IPS-NIHi7 (cell line): ENCODE results near the gene CPPED1.
"Not testable (repeated sequence)": the region's sequence is repeated elsewhere in the genome, so short reads cannot be mapped to it uniquely, and the experiment has no call there.

Source experiments
- DNase-seq: peaks from one replicate; pipeline ENCODE4 v3.0.0; 2012; ENCODE audit warnings: mixed read lengths; ENCODE audit errors: extremely low spot score

CPPED1 gene, protein sequence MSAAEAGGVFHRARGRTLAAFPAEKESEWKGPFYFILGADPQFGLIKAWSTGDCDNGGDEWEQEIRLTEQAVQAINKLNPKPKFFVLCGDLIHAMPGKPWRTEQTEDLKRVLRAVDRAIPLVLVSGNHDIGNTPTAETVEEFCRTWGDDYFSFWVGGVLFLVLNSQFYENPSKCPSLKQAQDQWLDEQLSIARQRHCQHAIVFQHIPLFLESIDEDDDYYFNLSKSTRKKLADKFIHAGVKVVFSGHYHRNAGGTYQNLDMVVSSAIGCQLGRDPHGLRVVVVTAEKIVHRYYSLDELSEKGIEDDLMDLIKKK

DNA sequence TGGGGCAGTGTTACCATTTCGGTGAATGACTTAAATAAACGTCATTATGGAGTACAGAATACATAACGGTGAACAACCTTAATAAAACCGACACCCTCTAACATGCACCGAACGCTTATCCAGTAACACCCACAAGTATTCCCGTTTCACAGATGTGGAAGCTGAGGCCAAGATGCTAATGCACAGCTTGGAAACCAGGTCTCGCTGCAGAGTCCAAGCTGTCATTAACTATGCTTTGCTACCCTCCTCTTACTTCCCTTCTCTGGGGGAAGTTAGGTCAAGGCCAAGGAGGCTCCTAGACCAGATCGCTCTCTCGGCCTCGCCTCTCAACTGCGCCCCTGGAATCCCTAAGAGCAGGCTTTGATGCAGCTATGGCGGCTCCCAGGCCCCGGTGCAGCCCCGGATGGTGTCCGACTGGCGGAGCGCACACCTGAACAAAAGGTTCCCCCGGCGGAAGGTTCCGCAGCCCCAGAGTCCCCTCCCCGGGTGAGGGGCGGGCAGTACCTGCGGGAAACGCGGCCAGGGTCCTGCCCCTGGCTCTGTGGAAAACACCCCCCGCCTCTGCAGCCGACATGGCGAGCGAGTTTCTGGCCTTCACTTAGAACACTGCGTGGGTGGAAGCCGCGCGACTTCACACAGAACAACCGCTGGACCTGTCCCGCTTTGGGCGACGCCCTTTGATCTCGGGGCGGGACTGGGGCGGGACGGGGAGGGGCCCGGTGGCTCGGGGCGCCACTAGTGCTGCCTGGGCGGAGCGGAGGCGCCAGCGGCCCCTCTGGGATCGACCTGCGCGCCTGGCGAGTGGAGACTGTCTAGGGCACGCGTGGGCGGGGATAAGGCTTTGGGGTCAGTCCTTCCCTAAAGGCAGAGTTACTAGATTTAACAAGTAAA lies at the start of gene CPPED1:
TSS of gene CPPED1 (minus strand) at position 685 of the 891 bp plus-strand sequence. CDS start at position 574, 111 bp downstream.
- peak; percentile 97 for DNase-seq

DNA sequence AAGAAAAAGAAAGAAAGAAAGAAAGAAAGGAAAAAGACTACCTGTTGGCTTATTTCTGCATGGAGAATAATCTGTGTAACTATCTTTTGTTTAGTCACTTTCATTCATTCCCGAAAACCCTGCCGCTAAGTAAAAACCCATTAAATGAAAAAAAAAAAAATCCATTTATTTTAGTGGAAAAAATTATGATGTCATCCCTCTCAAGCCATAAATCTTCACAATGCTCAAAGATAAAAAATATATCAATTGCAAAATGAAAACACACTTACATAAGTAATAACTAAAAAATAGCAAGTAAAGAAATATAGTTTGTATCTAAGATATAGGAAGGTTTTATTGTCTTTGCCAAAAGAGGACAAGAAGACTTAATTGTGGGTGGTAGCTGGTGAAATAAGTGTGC lies 46.5 kb upstream of the CPPED1 start:
- DNase-seq: no peak

DNA sequence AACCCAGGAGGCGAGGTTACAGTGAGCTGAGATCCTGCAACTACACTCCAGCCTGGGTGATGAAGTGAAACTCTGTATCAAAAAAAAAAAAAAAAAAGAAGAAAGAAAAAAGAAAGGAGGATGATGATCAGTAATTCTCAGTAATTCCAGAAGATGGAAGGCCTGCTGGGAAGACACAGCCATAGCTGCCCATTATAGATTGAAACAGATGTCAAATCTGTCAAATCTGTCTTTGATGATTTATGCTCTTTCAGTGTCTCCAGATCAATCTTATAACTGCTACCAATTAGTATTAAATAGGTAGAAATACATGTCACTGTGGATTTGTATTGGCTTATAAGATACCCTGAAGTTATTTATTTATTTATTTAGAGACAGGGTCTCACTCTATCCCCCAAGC lies 42.9 kb upstream of the CPPED1 start:
- no peak for DNase-seq

DNA sequence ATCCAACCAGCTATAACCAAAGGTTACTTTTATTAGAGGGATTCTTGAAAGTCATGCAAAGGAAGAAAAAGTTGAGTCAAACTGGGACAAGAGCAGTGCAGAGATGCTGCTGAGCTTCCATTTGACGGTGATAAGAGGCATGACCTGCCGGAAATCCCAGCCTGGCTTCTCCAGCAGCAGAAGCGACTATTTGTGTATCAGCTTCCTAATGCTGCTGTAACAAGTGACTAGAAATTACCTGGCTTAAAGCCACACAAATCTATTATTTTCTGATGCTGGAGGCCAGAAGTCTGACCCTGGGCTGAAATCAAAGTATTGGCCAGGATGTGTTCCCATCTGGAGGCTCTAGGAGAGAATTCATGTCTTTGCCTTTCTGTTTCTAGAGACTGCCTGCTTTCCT lies 41.6 kb upstream of the CPPED1 start:
- no peak for DNase-seq

DNA sequence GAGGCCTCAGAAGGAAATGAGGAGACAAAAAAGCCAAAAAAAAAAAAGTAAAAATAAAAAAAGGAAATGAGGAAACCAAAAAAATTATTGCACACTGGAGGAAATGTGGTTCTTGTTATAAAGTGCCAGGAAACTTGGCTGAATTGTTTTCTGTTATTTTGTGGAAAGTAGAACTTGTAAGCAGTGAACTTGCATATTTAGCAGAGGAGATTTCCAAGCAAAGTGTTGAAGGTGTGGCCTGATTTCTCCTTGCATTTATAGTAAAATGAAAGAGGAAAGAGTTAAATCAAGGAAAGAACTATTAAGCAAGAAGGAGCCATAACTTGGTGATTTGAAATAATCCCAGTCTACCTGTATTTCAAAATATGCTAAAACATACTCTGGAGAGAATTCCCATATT lies 34.1 kb upstream of the CPPED1 start:
- no peak for DNase-seq

DNA sequence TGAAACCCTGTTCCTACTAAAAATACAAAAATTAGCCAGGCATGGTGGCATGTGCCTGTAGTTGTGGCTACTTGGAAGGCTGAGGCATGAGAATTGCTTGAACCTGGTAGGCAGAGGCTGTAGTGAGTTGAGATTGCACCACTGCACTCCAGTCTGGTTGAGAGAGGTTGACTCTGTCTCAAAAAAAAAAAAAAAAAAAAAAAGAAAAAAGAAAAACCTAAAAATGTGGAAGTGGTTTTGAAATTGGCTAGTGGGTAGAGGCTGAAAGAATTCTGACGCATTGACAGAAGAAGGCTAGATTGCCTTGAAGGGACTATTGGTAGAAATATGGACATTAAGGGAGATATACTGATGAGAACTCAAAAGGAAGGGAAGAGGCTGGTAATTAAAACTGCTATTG lies 33.6 kb upstream of the CPPED1 start:
- no peak for DNase-seq

DNA sequence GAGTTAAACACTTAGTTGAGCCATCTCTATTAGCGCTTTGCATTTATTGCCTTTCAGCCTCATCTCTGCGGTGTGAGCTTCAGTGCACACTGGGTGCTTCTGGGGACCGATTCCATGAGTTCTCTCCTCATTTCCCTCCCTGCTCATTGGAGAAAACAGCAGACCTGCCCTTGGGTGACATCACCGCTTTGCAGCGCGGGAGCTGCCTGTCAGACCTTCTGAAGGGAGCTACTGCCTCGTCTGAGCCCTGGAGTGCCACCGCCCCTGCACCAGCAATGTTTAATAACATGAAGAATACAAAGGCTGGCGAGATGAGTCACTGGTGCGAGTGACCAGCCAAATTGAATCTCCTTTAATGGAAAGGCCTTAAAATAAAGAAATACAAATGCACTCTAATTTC lies 30.2 kb upstream of the CPPED1 start:
- DNase-seq: peak; percentile 63

DNA sequence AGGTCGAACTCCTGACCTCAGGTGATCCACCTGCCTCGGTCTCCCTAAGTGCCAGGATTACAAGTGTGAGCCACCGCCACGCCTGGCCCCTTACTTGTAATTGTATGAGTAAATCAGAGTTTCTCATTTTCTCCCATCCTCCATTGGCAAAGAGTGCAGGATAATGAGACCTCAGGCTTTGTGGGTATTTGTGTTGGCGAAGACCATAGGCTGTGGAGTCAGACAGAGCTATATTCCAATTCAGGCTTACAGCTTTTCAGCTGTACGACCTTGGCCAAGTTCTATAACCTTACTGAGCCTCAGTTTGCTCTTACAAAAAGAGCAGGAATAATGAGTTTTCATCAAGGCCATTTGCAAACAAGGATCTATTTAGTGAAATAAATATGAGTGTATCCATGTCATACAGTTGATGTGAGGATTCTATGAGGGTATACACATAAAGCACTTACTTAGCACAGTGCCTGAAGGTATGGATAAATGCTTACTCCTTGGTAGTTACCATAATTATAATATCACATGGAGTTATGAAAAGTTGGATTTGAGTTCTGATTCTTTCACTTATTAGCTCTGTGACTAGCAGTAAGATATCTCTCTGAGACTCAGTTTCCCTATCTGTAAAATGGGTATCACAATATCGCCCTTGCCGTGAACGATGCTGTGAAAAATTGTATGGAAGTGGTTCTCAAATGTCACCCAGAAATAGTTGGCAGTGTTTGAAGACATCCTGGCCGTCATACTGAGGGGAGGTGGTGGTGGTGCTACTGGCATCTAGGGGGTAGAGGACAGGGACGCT lies 25.6 kb upstream of the CPPED1 start:
- no peak for DNase-seq

DNA sequence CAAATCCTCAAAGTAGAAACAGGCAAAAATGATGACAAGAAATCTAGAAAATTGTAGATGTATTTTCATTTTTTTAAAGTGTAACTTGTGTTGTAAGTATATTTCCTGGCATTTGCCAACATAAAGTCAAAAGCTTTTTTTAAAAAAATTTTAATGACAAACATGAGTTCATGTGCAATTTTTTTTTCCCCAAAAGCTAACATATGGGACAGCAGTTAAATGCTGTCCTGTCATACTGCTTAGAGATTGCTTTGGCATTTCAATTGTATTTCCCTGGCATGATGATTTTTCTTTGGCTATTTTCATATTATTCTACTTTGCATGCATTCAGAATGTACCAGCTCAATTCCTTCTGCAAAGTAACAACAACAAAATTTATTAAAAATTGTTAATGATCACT lies 24.5 kb upstream of the CPPED1 start:
- DNase-seq: no peak

DNA sequence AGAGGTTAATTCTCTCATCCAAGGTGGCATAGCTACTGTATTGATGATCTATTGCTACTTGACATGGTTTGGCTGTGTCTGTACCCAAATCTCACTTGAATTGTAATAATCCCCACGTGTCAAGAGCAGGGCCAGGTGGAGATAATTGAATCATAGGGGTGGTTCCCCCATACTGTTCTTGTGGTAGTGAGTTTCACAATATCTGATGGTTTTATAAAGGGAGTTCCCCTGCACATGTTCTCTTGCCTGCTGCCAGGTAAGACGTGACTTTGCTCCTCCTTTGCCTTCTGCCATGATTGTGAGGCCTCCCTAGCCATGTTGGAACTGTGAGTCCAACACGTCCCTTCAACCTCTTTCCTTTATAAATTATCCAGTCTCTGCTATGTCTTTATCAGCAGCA lies 22.9 kb upstream of the CPPED1 start:
- no peak for DNase-seq

DNA sequence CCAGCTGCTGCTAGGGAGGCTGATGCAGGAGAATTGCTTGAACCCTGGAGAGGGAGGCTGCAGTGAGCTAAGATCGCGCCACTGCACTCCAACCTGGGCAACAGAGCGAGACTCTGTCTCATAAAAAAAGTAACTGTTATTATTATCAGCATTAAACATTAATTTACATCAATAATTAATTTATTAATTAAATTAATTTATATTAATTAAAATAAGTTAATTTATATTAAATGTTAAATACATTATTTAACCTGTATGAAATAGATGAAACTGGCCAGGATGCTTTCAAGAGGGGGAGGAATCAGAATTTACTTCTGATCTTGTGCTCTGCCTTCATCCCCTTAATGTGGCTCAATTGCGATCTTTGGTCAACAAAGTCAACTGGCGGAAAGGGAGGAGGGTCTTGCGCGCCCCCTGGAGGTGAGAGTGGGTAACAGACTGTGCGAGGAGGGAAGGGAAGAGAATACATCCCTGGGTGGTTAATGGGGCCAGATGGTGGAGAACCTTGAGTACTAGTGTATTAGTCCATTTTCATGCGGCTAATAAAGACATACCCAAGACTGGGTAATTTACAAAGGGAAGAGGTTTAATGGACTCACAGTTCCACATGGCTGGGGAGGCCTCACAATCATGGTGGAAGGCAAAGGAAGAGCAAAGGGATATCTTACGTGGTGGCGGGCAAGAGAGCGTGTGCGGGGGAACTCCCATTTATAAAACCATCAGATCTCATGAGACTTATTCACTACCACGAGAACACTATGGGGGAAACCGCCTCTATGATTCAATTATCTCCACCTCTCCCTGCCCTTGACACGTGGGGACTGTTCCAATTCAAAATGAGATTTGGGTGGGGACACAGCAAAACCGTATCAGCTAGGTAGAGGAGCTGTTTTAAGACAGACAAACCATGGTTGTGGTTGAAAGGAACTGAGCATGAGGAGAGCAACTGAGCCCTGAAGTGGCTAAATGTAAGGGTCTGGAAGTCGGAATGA lies 15.7 kb upstream of the CPPED1 start:
- DNase-seq: peak; percentile 90

DNA sequence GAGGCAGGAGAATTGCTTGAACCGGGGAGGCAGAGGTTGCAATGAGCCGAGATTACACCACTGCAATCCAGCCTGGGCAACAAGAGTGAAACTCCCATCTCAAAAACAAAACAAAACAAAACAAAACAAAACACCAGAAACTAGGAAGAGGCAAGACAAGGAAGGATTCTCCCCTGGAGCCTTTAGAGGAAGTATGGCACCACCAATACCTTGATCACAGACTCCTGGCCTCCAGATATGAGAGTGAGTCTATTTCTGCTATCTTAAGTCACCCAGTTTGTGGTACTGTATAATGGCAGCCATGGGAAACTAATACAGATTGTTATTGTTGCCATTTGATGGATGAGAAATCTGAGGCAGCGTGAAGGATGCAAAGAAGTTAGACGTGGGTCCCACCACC lies 14.6 kb upstream of the CPPED1 start:
- DNase-seq: no peak

DNA sequence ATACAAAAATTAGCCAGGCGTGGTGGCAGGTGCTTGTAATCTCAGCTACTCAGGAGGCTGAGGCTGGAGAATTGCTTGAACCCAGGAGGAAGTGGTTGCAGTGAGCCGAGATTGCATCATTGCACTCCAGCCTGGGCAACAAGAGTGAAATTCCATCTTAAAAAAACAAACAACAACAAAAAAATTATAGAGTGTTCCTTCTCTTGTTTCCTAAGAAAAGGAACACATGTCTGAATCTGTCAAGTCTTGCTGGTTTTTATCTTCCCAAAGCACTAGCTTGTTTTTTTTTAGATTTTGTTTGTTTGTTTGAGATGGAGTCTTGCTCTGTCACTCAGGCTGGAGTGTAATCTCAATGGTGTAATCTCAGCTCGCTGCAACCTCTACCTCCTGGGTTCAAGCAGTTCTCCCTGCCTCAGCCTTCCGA lies 13.1 kb upstream of the CPPED1 start:
- not testable (repeated sequence) for DNase-seq

DNA sequence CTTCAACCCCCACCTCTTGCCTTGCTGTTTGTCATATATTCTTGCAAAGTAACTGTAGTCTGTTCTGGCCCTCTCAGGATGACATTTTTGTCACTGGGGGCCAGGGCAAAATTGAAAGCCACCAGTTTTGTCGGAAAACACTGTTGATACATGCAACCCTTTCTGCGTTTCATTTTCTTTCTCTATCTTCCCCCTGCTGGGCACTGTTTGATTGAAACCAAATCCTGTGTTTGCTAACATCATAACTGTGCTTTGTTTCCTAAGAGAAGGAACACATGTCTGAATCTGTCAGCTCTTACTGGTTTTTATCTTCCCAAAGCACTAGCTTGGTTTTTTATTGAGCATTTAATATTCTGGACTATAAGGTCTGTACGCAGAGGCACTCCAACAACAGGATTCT lies 11.7 kb upstream of the CPPED1 start:
- no peak for DNase-seq

DNA sequence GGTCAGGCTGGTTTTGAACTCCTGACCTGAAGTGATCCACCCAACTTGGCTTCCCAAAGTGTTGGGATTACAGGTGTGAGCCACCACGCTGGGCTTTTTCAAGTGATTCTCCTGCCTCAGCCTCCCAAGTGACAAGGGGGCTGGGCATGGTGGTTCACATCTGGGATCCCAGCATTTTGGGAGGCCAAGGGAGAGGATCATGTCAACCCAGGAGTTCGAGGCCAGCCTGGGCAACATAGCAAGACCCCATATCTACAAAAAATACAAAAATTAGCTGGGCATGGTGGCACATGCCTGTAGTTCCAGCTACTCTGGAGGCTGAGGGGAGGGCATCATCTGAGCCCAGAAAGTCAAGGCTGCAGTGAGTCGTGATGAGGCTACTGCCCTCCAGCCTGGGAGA lies 10.0 kb upstream of the CPPED1 start:
- DNase-seq: not testable (repeated sequence)

DNA sequence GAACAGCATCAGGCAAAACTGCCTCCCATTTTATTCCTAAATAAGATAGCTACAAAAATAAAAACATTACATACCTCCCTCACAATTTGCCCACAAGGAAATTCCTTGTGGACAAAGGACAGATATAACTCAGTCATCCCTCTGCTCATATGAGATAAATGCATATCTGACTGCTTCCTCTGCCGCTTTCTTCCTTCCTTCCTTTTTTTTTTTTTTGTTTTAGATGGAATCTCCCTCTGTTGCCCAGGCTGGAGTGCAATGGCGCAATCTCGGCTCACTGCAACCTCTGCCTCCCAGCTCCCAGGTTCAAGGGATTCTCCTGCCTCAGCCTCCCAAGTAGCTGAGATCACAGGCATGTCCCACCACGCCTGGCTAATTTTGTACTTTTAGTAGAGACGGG lies 9.6 kb upstream of the CPPED1 start:
- not testable (repeated sequence) for DNase-seq

DNA sequence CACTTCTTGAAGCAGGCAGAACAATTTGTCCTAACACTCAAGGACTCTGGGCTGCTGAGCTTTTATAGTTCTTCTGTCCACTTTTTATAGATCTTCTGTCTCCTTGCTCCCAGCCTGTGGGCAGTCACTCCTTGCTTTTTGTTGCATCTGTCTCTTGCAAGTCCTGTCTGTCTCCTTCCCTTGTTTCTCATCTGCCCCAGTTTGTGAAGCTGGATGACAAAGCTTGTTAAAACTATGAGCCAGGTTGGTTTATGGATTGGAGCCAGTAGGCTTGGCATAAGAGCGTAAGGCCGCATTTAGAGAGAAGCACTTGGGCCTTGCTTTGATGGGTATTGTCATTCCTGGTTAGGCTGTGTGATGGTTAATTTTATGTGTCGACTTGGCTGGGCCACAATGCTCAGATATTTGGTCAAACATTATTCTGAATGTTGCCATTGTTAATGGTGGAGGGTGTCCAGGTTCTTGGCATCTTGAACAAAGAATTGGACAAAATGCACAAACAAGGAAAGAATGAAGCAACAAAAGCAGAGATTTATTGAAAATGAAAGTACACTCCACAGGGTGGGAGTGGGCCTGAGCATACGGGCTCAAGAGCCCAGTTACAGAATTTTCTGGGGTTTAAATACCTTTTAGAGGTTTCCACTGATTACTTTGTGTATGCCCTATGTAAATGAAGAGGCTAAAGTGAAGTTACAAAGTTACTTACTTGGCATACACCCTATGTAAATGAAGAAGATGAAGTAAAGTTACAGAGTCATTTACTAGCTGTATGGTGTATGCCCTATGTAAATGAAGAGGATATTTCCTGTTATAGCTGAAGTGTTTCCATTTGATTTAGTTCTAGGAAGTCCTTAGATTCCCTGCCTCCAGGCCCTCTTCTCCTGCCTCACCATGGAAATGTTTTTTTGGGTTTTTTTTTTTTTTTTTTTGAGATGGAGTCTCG lies 8.0 kb upstream of the CPPED1 start:
- DNase-seq: no peak

DNA sequence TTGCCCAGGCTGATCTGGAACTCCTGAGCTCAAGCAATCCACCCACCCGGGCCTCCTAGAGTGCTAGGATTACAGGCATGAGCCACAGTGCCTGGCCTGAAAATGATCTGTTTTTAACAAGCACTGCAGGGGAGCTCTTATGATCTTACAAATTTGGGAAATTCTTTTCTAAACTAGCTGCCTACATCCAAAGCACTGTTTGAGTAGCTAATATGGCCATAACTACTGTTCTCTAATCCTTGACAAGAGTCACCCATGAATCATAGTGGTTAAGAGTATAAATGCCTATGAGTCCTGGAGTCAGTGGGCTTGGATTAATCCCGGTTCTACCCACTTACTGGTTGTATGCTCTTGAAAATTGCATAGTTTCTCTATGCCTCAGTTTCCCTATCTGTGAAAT lies 1.4 kb upstream of the CPPED1 start:
- no peak for DNase-seq

DNA sequence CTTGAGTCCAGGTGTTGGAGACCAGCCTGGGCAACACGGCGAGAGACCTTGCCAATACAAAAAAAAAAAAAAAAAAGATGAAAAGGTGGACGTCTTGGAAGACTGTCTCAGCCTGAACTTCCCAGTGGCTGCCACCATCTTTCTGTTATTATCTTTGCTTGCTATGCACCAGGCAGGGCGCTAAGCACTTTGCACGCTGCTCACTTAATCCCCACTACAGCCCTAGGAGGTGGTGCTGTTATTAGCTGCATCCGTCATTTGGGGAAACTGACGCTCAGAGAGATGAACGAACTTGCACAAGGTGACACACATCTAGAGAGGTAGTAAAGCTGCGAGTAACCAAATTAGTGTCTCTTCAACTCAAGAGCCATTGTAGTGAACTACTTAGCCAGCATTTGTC lies 708 bp upstream of the CPPED1 start:
- DNase-seq: no peak

DNA sequence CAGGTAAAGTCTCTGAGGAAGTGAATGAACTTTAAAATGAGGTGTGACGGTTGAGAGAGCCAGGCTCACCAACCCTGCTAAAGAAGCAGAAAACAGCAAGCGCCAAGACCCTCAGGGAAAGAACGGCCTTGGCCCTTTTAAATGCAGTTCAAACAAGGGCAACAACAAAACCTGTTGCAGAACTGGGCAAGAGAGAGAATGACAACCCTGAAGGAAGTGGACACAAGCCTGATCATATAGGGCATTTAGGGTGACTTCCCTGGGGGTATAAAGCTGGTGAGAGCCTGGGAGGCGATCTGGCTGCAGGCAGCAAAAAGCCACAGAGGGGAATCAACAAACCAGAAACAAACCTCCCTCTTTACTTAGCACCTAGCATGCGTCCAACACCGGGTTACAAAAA lies 1.0 kb downstream of the CPPED1 start:
- no peak for DNase-seq
